HG03442 (cell line): ENCODE data around the gene CCDC148.
A peak's percentile ranks its signal among the peaks of the same experiment; 100 is the strongest.

Source experiments
- ATAC-seq: cut with Tn5 transposase; IDR thresholded peaks from one replicate; pipeline ENCODE4 v1.9.1; 2021; ENCODE audit warnings: mild to moderate bottlenecking, moderate library complexity; ENCODE audit not compliant: unreplicated experiment

CCDC148 gene

DNA sequence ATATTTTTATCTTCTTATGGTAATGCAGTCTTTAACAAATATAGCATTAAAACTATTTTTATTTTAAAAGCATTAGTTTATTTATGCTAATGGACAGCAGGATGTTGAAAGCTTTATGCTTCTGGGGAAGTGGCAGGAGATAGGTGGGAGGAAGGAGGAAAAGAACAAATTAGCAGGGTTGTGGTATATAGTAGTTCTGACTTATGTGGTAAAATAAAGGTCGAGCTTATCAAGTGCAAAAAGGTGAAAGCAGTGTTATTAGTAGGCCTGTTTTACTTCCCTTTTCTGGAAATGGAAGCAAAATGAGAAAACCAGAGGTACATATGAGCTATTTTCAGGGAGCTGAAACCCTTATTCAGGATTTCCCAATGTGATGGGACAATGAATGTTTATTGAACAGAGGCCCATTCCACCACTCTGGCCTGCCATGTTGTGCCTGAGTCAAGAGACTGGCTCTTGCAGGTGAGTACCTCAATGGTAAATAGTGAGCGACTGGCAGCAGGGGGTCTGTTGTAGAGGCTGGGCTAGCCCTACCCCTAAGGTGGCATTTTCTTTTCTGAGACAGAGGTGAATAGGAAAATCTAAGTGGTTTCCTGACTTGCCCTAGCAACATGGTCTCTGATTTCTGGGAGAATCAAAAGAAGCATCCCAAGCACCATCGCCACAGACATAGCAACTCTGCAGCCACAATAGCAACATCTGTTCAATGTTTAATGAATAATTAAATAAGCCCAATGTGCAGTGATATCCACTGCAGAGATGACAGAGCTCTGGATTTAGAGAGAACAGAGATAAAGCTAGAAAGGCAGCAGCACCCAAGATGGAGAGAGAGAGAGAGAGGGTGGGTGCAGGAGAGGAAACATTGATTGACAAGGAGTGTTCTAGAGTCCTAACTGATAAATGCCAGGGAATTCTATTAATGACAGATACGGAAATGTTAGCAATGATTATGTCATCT lies 235.2 kb downstream of the CCDC148 start:
- ATAC-seq, result no peak

DNA sequence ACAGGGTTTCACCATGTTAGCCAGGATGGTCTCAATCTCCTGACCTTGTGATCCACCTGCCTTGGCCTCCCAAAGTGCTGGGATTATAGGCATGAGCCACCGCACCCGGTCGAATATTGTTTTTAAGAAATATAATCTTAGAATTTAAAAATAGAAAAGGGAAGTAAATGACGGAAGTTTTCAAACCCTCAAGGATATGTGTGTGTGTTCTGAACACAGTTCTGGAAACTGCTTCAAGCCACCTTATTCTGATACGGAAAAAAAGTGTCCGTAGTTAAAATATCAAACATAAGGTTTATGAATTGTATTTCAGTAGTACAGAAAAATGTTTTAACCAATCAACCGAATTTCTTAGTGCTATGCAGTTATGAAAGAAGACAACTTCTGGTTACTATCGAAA lies 239.0 kb downstream of the CCDC148 start:
- no peak for ATAC-seq

DNA sequence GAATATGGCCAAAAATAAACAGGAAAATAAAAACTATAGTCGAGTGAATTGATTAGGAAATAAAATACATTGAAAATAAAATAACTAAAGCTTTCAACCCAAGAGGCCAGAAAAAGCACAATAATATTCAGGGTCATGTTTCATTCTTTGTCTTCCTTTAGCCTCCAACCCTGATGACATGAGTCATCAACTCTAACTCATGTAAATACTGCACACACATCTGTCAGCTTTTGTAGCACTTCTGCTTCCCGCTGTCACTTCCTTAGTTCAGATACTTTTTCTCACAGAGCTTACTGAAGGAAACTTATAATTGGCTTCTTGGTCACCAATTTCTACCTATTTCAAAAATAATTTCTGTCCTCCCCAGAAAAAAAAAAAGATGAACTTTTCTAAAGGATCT lies 242.1 kb downstream of the CCDC148 start:
- ATAC-seq, result peak; percentile 96

DNA sequence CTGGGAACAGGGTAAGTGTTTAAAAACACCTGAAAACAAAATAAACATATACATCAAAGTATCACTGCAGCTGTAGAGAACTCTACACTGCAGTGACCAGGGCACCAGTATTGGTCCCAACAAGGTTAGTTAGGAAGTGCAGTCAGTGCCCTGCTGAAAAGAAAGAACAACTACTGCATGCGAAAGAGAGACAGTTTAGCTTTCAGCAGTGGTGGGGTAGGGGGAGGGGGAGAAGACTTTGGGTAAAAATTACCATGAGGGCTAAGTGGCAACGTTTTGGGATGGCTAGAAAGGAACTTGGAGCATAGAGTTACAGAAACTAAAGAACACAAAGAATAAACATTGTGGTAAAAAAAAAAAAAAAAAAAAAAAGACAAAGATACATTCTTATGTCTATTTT lies 242.8 kb downstream of the CCDC148 start:
- no peak for ATAC-seq

- ATAC-seq, result no peak
Measured at GRCh38 chr2:158212301-158212700, 244.3 kb downstream of the CCDC148 start.

- ATAC-seq, result no peak
Measured at GRCh38 chr2:158211502-158211901, 245.1 kb downstream of the CCDC148 start.

DNA sequence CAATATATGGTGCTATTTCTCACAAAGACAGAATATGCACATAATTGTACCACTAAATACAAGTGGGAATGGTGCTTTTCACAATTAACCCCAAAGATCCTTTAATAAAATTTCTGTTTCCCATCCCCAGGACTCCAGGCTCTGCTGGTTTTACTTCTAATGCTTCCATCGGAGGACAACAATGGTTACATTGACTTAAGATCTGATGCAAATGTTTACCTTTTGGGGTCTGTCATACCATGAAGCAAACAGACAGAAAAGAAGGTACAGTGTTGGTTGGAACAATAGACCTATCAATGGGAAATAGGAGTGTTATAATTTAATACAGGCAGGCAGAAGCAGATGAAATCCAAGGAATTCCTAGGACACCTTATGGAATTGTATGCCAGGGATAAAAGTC lies 249.2 kb downstream of the CCDC148 start:
- no peak for ATAC-seq

- no peak for ATAC-seq
Measured at GRCh38 chr2:158205215-158205614, 251.3 kb downstream of the CCDC148 start.

- peak; percentile 67 for ATAC-seq
Measured at GRCh38 chr2:158204741-158205165, 251.8 kb downstream of the CCDC148 start.

GRCh38 chr2:158202161-158202815 lies 254.3 kb downstream of the CCDC148 start:
- ATAC-seq, result no peak

GRCh38 chr2:158199928-158200650 lies 256.5 kb downstream of the CCDC148 start:
- no peak for ATAC-seq

DNA sequence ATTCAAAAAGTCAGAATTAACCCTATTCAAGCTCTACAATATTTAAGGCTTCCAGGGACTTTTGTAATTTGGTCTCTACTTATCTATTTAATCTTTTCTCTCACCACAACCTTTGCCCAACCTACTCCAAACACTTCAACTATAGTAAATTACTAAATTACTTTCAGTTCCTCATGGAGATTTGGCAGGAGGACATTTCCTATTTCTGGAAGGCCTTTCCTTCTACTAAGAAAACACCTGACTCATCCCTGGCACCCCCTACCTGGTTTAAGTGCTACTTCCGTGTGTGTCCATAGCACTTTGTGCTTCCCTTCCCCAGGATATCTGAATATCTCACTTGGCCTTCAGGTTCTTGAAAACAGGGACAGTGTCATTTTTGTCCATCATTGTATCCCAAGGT lies 258.6 kb downstream of the CCDC148 start:
- ATAC-seq, result no peak

DNA sequence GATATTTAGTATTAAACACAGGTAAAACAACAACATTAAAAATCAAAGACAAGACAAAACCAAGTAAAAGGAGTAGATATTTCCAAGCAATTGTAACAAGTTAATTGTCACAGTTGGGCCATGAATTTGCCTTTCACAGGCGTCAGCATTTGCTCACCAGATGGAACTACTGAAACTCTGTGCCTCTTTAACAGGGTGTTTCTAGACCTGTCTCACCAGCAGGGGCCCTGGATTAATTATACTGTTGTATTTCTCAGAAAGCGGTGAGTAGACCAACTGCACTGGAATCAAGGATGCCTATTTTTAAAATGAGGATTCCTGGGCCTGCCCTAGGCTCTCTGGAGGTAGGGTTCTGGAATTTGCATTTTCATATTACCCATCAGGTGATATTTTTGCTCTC lies 262.3 kb downstream of the CCDC148 start:
- ATAC-seq, result no peak

GRCh38 chr2:158192515-158193443 lies 263.8 kb downstream of the CCDC148 start:
- ATAC-seq, result no peak

GRCh38 chr2:158191076-158191895 lies 265.3 kb downstream of the CCDC148 start:
- peak; percentile 86 for ATAC-seq

DNA sequence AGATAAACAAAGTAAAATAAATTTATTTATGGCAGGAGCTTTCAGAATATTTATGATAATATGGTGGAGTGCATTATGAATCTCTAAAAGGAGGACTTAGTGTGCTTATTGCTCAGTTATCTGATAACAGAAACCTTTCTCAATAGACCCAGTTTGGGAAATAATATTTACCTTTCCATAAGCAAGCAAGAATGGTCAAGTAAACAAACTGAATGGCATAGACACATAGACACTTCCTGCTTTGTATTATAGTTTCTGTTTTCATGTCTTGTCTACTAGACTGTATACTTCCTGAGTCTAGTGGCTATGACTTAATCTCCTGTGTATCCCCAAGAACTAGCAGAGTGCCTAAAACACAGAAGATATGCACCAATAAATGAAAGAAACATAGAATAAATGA lies 267.0 kb downstream of the CCDC148 start:
- peak; percentile 29 for ATAC-seq

- no peak for ATAC-seq
Measured at GRCh38 chr2:158187908-158188307, 268.6 kb downstream of the CCDC148 start.

DNA sequence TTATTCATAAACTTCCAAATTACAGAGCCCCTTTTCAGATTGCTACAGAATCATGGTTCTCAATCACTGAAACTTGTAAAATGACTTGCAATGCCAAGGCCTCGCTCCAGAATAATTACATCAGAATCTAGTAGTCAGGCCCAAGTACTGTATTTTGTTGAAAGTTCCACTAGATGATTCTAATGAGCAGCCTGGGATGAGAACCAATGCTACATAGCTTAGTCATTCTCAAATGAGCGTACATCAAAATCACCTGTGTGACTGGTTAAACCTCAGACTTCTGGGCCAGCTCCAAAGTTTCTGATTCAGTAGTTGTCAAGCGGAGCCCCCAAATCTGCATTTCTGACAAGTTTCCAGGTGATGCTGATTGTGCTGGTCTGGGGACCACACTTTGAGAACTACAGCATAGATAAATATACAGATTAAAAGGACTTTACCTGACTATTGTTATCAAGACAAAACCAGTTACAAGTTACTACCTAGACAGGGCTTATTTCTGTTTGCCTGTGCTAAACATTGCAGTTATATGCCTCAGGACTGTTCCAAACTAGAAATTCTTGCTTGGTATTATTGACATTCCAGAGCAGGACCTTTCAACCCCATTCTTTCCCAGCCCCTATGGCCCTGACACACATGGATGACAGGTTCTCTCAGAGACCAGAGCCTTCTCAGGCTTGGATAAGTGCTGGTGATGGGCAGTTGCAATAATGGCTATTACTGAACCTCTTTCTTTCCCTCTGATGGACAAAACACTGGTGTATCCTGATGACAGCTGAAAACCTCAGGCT lies 271.8 kb downstream of the CCDC148 start:
- ATAC-seq, result no peak

GRCh38 chr2:158184001-158184400 lies 272.6 kb downstream of the CCDC148 start:
- no peak for ATAC-seq
